ENCODE results near the gene EHBP1. TPM values are rescaled to one million over a fixed set of nuclear protein-coding genes. Genes with fewer than 3 reads are reported as not detected.

EHBP1 gene
- total RNA-seq, 2 donors from 2014 or later, result 28.4 to 67.7 TPM

DNA sequence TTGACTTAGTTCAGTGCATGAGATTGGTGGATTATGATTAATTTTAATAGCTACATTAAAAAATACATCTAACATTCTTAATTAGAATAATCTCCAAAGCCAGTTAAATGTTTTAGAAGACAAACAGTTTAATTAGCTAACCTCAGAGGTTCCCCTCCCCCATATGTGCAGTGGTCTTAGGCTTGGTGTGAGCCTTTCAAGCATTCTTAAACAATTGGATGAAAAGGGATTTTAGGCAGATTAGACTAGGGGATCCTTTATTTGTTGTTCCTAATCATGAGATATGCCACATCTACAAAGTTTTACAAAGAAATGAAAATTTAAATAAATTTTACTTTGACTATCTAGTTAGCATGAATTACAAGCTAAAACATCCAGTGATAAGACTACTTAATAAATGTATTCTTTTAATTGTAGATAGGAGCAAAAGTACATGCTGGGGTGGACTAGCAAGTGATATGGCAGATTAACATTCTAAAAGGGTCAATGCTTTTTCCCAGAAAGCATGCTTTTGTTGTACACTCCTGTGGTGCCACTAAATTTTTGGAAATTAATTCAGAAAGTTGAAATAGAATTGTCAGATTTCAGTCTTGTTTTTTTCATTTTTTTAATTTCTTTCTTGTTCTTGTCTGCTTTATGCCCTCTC lies 302.4 kb downstream of the EHBP1 start:
- TF ChIP-seq, protein P1, sequence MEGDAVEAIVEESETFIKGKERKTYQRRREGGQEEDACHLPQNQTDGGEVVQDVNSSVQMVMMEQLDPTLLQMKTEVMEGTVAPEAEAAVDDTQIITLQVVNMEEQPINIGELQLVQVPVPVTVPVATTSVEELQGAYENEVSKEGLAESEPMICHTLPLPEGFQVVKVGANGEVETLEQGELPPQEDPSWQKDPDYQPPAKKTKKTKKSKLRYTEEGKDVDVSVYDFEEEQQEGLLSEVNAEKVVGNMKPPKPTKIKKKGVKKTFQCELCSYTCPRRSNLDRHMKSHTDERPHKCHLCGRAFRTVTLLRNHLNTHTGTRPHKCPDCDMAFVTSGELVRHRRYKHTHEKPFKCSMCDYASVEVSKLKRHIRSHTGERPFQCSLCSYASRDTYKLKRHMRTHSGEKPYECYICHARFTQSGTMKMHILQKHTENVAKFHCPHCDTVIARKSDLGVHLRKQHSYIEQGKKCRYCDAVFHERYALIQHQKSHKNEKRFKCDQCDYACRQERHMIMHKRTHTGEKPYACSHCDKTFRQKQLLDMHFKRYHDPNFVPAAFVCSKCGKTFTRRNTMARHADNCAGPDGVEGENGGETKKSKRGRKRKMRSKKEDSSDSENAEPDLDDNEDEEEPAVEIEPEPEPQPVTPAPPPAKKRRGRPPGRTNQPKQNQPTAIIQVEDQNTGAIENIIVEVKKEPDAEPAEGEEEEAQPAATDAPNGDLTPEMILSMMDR (IDR thresholded peaks at IDR 0.05), result no peak
- Histone ChIP-seq H3K36me3 (no peaks in the 10 kb centered on the region), H3K4me1 (ENCODE audit: control insufficient read depth in 1 of 2, low read depth in 2 of 2) (no peaks in the 10 kb centered on the region), H3K27ac (no peak overlapping the region), H3K27me3 (replicated peaks; ENCODE audit: insufficient read depth) (no peaks in the 10 kb centered on the region), H3K9me3 (no peaks in the 10 kb centered on the region), H3K4me3 (no peak overlapping the region)
- no peak for DNase-seq (ENCODE audit: low spot score)
- ATAC-seq (ENCODE audit: insufficient number of reproducible peaks, low FRiP score, low read depth), result no peak

DNA sequence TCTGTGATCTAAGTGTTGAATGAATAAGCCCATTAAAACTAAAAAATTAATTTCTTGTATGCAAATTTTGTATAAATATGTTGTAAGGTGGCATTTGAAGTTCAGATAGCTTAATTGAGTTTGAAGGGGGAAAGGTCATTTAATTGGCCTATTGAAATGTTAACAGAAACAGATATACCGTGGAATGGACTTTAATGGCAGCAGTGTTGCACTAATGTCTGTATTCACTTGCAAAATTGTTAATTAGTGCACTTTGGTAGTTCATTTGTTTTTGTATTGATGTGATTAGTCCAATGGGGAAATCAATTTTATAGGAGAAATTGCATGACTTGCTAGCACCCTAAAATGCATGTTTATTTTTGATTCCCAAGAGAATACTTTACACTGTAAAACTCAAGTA lies 303.3 kb downstream of the EHBP1 start:
- no peak for DNase-seq (ENCODE audit: low spot score)
- Histone ChIP-seq H3K27ac (no peak overlapping the region), H3K27me3 (replicated peaks; ENCODE audit: insufficient read depth) (no peaks in the 10 kb centered on the region), H3K4me1 (ENCODE audit: control insufficient read depth in 1 of 2, low read depth in 2 of 2) (no peaks in the 10 kb centered on the region), H3K36me3 (no peaks in the 10 kb centered on the region), H3K4me3 (no peak overlapping the region), H3K9me3 (no peaks in the 10 kb centered on the region)
- TF ChIP-seq, protein P1 (IDR thresholded peaks at IDR 0.05), result no peak
- no peak for ATAC-seq (ENCODE audit: insufficient number of reproducible peaks, low FRiP score, low read depth)

DNA sequence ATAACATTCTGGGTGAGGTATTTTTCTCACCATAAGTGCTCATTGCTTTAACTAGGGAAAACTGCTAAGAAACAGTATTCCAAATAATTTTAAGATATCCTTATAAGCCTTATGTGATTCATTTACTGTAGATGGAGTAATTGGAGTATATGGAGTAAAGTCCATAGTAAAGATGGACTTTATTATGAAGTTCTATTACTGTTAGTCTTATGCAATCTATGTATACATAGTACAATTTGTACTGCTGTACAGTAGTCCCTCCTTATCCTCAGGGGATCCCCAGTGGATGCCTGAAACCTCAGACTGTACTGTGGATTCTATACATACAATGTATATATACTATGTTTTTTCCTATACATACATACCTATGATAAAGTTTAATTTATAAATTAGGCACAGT lies 304.0 kb downstream of the EHBP1 start:
- Histone ChIP-seq H3K27me3 (replicated peaks; ENCODE audit: insufficient read depth) (no peaks in the 10 kb centered on the region), H3K27ac (no peak overlapping the region), H3K4me1 (ENCODE audit: control insufficient read depth in 1 of 2, low read depth in 2 of 2) (no peaks in the 10 kb centered on the region), H3K9me3 (no peaks in the 10 kb centered on the region), H3K36me3 (no peaks in the 10 kb centered on the region), H3K4me3 (no peak overlapping the region)
- DNase-seq (ENCODE audit: low spot score), result no peak
- TF ChIP-seq, protein P1 (IDR thresholded peaks at IDR 0.05), result no peak
- no peak for ATAC-seq (ENCODE audit: insufficient number of reproducible peaks, low FRiP score, low read depth)

DNA sequence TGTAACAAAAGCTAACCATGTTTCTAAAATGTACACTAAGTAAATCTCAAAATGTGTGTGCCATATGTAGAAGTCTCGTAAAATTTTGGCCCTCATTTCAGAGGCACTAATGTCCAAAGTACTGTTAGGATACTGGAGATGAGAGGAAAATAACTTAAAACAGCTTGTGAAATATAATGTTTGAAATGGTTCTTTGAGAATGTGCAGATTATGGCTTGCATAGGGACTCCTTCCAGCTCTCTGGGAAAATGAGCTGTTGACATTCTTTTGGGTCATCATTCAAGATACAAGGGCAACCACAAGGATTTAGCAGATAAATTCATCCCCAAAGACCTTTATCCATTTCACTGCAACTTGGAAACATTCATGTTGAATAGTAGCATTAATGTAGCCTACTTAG lies 307.0 kb downstream of the EHBP1 start:
- Histone ChIP-seq H3K36me3 (no peaks in the 10 kb centered on the region), H3K4me1 (ENCODE audit: control insufficient read depth in 1 of 2, low read depth in 2 of 2) (no peaks in the 10 kb centered on the region), H3K4me3 (no peak overlapping the region), H3K27me3 (replicated peaks; ENCODE audit: insufficient read depth) (no peaks in the 10 kb centered on the region), H3K9me3 (no peaks in the 10 kb centered on the region), H3K27ac (no peak overlapping the region)
- TF ChIP-seq, protein P1 (IDR thresholded peaks at IDR 0.05), result no peak
- no peak for DNase-seq (ENCODE audit: low spot score)
- no peak for ATAC-seq (ENCODE audit: insufficient number of reproducible peaks, low FRiP score, low read depth)

DNA sequence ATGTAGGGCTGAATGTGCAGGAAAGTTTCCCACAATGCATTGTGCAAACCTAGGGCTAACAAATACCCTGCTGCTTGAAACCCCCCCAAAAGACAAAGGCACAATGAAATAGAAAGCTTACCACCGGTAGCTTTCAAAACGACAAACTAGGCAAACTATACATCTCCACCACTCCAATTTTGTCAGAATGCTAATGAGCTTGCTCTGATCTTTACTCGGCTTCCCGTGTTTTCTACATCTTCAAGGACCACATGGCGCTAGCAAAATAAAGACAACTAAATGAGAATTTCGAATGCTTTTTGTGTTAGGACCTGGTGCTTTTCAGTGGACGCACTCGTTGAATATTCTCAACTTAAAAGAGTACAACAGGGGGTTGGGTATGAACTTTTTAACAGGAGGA lies 307.9 kb downstream of the EHBP1 start:
- Histone ChIP-seq H3K27ac (no peak overlapping the region), H3K27me3 (replicated peaks; ENCODE audit: insufficient read depth) (no peaks in the 10 kb centered on the region), H3K4me1 (ENCODE audit: control insufficient read depth in 1 of 2, low read depth in 2 of 2) (no peaks in the 10 kb centered on the region), H3K4me3 (no peak overlapping the region), H3K36me3 (no peaks in the 10 kb centered on the region), H3K9me3 (no peaks in the 10 kb centered on the region)
- no peak for DNase-seq (ENCODE audit: low spot score)
- TF ChIP-seq, protein P1 (IDR thresholded peaks at IDR 0.05), result no peak
- no peak for ATAC-seq (ENCODE audit: insufficient number of reproducible peaks, low FRiP score, low read depth)

Measured in thoracic aorta (tissue), 2 donors.